HepG2 (cell line): Measurements from ENCODE around the gene FCER1G. TPM values are rescaled to one million over a fixed set of nuclear protein-coding genes. Genes with fewer than 3 reads are reported as not detected.

ENCODE experiments used
- EHMT2 ChIP-seq: fragments of 200-600 bp; sonication (generic); IDR thresholded peaks from 2 replicates; pipeline ENCODE4 v1.7.0; 2017; ENCODE audit warnings: antibody characterized with exemption, low read depth, low read length, borderline replicate concordance
- FOXP4 ChIP-seq: sonication (generic); formaldehyde crosslinking; IDR thresholded peaks from 2 replicates; pipeline ENCODE4 v1.4.0; 2020; ENCODE audit warnings: missing genetic modification reagents
- HNRNPK ChIP-seq: fragments of 200-400 bp; formaldehyde crosslinking; IDR thresholded peaks from 2 replicates; pipeline ENCODE4 v1.6.1; 2018; ENCODE audit warnings: low read length, low read depth, moderate library complexity, mild to moderate bottlenecking; ENCODE audit not compliant: poor library complexity, severe bottlenecking
- IRF1 ChIP-seq: sonication (generic); formaldehyde crosslinking; IDR thresholded peaks from 2 replicates; pipeline ENCODE4 v1.4.0; 2020; ENCODE audit warnings: low read depth, mild to moderate bottlenecking, missing genetic modification reagents
- IRF2 ChIP-seq: IDR thresholded peaks from 2 replicates; pipeline ENCODE4 v1.6.1; 2018; ENCODE audit warnings: missing genetic modification reagents, missing compliant biosample characterization
- KDM2A ChIP-seq: sonication (generic); formaldehyde crosslinking; IDR thresholded peaks from 2 replicates; pipeline ENCODE4 v1.4.0; 2020; ENCODE audit warnings: low read depth, missing genetic modification reagents, borderline replicate concordance
- LRRFIP1 ChIP-seq: sonication (generic); formaldehyde crosslinking; conservative IDR thresholded peaks from 2 replicates; pipeline ENCODE4 v1.4.0; 2020; ENCODE audit warnings: missing genetic modification reagents
- MATR3 ChIP-seq: sonication (generic); formaldehyde crosslinking; IDR thresholded peaks from 2 replicates; pipeline ENCODE4 v1.4.0; 2020; ENCODE audit warnings: missing genetic modification reagents
- MTF1 ChIP-seq: sonication (generic); formaldehyde crosslinking; IDR thresholded peaks from 2 replicates; pipeline ENCODE4 v1.5.0; 2020; ENCODE audit warnings: missing genetic modification reagents
- NR1H2 ChIP-seq: sonication (generic); formaldehyde crosslinking; IDR thresholded peaks from 2 replicates; pipeline ENCODE4 v1.8.1; 2022; ENCODE audit warnings: low read depth, missing genetic modification reagents, borderline replicate concordance
- SAP130 ChIP-seq: IDR thresholded peaks from 2 replicates; pipeline ENCODE4 v1.6.1; 2016; ENCODE audit warnings: low read depth
- TAF1 ChIP-seq: sonication (generic); formaldehyde crosslinking; IDR thresholded peaks from 2 replicates; pipeline ENCODE4 v1.4.0; 2020; ENCODE audit warnings: missing genetic modification reagents
- TFE3 ChIP-seq: IDR thresholded peaks from 2 replicates; pipeline ENCODE4 v1.6.1; 2016
- ZBTB7A ChIP-seq: sonication (generic); formaldehyde crosslinking; IDR thresholded peaks from 2 replicates; pipeline ENCODE4 v1.8.0; 2022; ENCODE audit warnings: mild to moderate bottlenecking, missing genetic modification reagents
- ZFP1 ChIP-seq: IDR thresholded peaks from 2 replicates; pipeline ENCODE4 v1.6.1; 2016
- ZNF253 ChIP-seq: sonication (generic); formaldehyde crosslinking; IDR thresholded peaks from 2 replicates; pipeline ENCODE4 v1.8.0; 2022; ENCODE audit warnings: mild to moderate bottlenecking, missing genetic modification reagents, borderline replicate concordance
- ZNF44 ChIP-seq: sonication (generic); formaldehyde crosslinking; IDR thresholded peaks from 2 replicates; pipeline ENCODE4 v1.5.1; 2020; ENCODE audit warnings: mild to moderate bottlenecking, missing genetic modification reagents
- ZNF503 ChIP-seq: sonication (generic); formaldehyde crosslinking; IDR thresholded peaks from 2 replicates; pipeline ENCODE4 v1.4.0; 2020; ENCODE audit warnings: missing genetic modification reagents
- ZNF547 ChIP-seq: sonication (generic); formaldehyde crosslinking; IDR thresholded peaks from 2 replicates; pipeline ENCODE4 v1.5.1; 2020; ENCODE audit warnings: mild to moderate bottlenecking, missing genetic modification reagents
- ZNF607 ChIP-seq: sonication (generic); formaldehyde crosslinking; IDR thresholded peaks from 2 replicates; pipeline ENCODE4 v1.5.1; 2020; ENCODE audit warnings: missing genetic modification reagents, mild to moderate bottlenecking, borderline replicate concordance
- ZNF674 ChIP-seq: sonication (generic); formaldehyde crosslinking; IDR thresholded peaks from 2 replicates; pipeline ENCODE4 v1.5.0; 2020; ENCODE audit warnings: low read depth, mild to moderate bottlenecking, missing genetic modification reagents
- polyA plus RNA-seq, 8 experiments: library from polyadenylated mRNA; depleted of rRNA in 3 of 8; stranded (reverse) in 7 of 8; unstranded in 1 of 8; fragments of >200 nt; fragmentation: Illumina TruSeq in 4 of 8; extraction: Trizol in 4 of 8; gene quantifications; 2 replicates each; pipeline versions ENCODE4 v1.2.1 to v1.2.3, GENCODE V29; 2011 to 2016; ENCODE audit warnings: low read depth in 4 of 8, missing spikeins in 1 of 8, mixed read lengths in 1 of 8; ENCODE audit not compliant: insufficient read depth in 1 of 8
- total RNA-seq, 5 experiments: library from RNA; depleted of rRNA; stranded (reverse); fragments of >200 nt; fragmentation: Illumina TruSeq; extraction: Trizol; gene quantifications; 2 replicates each; pipeline ENCODE4 v1.2.3, GENCODE V29; 2016; ENCODE audit warnings: low read depth in 1 of 5

The FCER1G gene
- total and polyA plus RNA-seq, 2 of the 13 experiments (the other 11 are each of a cell fraction or from before 2014, with no cell fraction given) = 1.3 to 6.4 TPM

DNA sequence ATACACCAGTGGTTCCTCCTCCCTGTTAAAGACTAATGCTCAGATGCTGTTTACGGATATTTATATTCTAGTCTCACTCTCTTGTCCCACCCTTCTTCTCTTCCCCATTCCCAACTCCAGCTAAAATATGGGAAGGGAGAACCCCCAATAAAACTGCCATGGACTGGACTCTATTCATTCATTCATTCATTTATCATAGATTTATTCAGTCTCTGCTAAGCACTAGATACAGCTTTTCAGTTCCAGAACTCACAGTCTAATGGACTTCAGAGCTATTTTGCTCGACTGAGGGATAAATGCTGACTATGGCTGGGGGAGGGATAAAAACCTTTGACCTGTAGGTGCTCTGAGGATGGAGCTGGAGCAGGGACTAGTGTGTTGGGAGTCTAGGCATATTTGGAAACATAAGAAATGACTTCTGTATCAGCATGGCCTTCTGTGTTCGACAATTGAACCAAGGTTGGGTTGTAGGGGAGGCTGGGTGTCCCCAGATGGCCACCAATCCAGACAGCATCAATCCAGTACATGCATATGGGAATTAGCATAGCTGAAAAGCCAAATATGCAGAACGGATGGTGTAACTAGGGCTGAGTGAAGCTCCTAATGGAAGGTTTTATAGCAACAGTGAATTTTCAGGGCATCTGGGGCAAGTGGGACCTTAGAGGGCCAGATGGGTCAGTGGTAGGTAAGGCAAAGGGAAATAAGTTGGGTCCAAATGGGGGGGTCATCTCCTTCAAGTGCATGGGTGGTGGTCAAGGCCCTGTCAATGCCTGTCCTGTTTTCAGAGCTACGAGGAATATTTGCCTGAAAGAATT, 4.2 kb downstream of the FCER1G start (continued):
- no peak; the same call in 1 of the 2 replicates for TF ChIP-seq ZNF503 (CRISPR knock-in tag)
- no peak for TF ChIP-seq MATR3 (CRISPR knock-in tag)
- TF ChIP-seq ZBTB7A (CRISPR knock-in tag) = no peak
- TF ChIP-seq HNRNPK = no peak
- no peak for TF ChIP-seq LRRFIP1 (CRISPR knock-in tag)
- no peak for TF ChIP-seq IRF1
- TF ChIP-seq TFE3 (CRISPR knock-in tag) = no peak
- TF ChIP-seq ZNF607 (CRISPR knock-in tag) = no peak
- TF ChIP-seq FOXP4 = no peak; the same call in 1 of the 2 replicates
- no peak for TF ChIP-seq NR1H2 (CRISPR knock-in tag)
- TF ChIP-seq ZNF674 = no peak
- TF ChIP-seq ZNF253 = no peak
- TF ChIP-seq IRF2 = no peak
- peak; percentile 17; the same call in 1 of the 2 replicates for TF ChIP-seq MTF1 (CRISPR knock-in tag)
- no peak for TF ChIP-seq TAF1 (CRISPR knock-in tag)
- TF ChIP-seq KDM2A (CRISPR knock-in tag) = 0 out of 2 replicates have a peak, but pooled peaks have one; percentile 33
- no peak; the same call in 1 of the 2 replicates for TF ChIP-seq SAP130 (CRISPR knock-in tag)
- TF ChIP-seq ZNF547 (CRISPR knock-in tag) = no peak
- no peak for TF ChIP-seq ZFP1 (CRISPR knock-in tag)
- no peak for TF ChIP-seq ZNF44 (CRISPR knock-in tag)
- no peak for TF ChIP-seq EHMT2
